ENCODE results near the gene SHB. TPM values are rescaled to one million over a fixed set of nuclear protein-coding genes. Genes with fewer than 3 reads are reported as not detected.

SHB gene
- total and polyA plus RNA-seq, 2 donors (not counting 3 experiments of a cell fraction or from before 2014, with no cell fraction given): 13.4 to 24.9 TPM

DNA sequence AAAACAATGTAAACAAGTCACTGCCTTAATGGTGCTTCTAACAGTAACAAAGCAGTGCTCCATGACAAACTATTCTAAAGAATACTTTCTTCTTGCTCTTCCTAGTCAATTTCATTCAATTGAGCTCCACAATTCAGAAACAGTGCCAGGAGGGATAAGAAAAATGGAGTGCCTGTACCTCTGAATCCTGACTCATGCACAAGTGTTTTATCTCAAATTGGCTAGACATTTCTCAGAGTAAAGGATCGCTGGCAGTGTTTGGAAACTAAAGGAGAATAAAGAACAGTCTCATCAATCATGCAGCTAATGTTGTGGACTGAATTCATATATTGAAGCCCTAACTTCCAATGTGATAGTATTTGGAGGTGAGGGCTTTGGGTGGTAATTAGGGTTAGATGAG, 192.7 kb downstream of the SHB start:
- ChIA-PET POLR2A (no interaction called here), CTCF (interaction anchor here (1.0 kb wide), 1 partner anchor 22 kb away, joined by 3 read pairs; no protein-coding TSS in a partner anchor)
- no peaks in the 10 kb centered on the region for H3K79me2 ChIP-seq (ENCODE audit: control insufficient read depth, insufficient read depth, low read length)
- no peaks in the 10 kb centered on the region for H3K4me1 ChIP-seq (ENCODE audit: control insufficient read depth, extremely low read depth, insufficient read depth, low read length)
- no peaks in the 10 kb centered on the region for H3K36me3 ChIP-seq (ENCODE audit: control insufficient read depth in 2 of 2, extremely low read depth in 1 of 2, insufficient read depth in 2 of 2, low read length in 2 of 2)
- H3K27ac ChIP-seq (ENCODE audit: insufficient read depth, low read depth, low read length): no peak overlapping the region
- no peaks in the 10 kb centered on the region for H3K9me3 ChIP-seq (replicated peaks; ENCODE audit: control insufficient read depth, insufficient read depth, low read length)
- H3K9ac ChIP-seq (replicated peaks; ENCODE audit: extremely low read depth, insufficient read depth, low read length): no peak overlapping the region
- TF ChIP-seq POLR2A (IDR thresholded peaks at IDR 0.05; ENCODE audit: low read depth, low read length) (no peak), GATA2 (IDR thresholded peaks at IDR 0.05; ENCODE audit: insufficient read depth, insufficient read length, low read depth, low read length) (no peak)
- TF ChIP-seq, protein P1, sequence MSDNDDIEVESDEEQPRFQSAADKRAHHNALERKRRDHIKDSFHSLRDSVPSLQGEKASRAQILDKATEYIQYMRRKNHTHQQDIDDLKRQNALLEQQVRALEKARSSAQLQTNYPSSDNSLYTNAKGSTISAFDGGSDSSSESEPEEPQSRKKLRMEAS (IDR thresholded peaks at IDR 0.05; ENCODE audit: insufficient read depth, insufficient read length): no peak
- no peaks in the 10 kb centered on the region for H3K27me3 ChIP-seq (ENCODE audit: control insufficient read depth in 2 of 2, insufficient read depth in 2 of 2, low read length in 2 of 2)
- H3K4me3 ChIP-seq (replicated peaks in 1 of 3; ENCODE audit: insufficient read depth in 1 of 3, low read depth in 1 of 3, low read length in 3 of 3): no peak overlapping the region
- DNase-seq (ENCODE audit: low read depth, low spot score): no peak
- dilution Hi-C loops (cut with MboI; ENCODE audit: extremely low pct_ligation_motif_present, low sequenced_read_pairs) (no loop called here), intact Hi-C loops (cut with micrococcal nuclease) (no loop called here)
- no TSS peak for BruUV-seq (replicated peaks)
- no peak for FAIRE-seq
- H3K9me1 ChIP-seq (replicated peaks; ENCODE audit: control insufficient read depth, extremely low read depth, insufficient read depth, low read length): no peaks in the 10 kb centered on the region
- no peaks in the 10 kb centered on the region for H4K20me1 ChIP-seq (replicated peaks; ENCODE audit: control insufficient read depth, extremely low read depth, insufficient read depth, low read length)
- no peak overlapping the region for H2AFZ ChIP-seq (ENCODE audit: low read depth, low read length)
- no peak overlapping the region for H3K4me2 ChIP-seq (ENCODE audit: insufficient read depth, low read length)

DNA sequence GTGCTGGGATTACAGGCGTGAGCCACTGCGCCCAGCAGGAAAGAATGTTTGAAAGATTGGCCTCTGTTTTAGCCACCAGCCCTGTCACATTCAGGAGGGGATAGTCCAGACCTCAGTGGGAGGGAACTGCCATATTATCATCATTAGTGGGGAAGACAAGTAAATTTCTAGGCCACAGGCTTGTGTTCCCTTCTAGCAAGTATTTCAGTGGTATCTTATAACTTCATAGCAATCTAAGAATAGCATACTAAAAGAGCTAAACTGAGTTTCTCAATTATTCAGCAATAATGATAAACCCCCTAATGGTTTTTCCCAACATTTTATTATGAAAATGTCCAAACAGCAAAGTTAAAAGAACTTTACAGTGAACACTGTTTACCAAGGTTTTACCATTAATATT, 195.1 kb downstream of the SHB start:
- dilution Hi-C loops (cut with MboI; ENCODE audit: extremely low pct_ligation_motif_present, low sequenced_read_pairs): no loop called here
- FAIRE-seq (no peak), DNase-seq (ENCODE audit: low read depth, low spot score) (no peak)
- Histone ChIP-seq H2AFZ (ENCODE audit: low read depth, low read length) (no peak overlapping the region), H3K79me2 (ENCODE audit: control insufficient read depth, insufficient read depth, low read length) (no peaks in the 10 kb centered on the region), H3K4me1 (ENCODE audit: control insufficient read depth, extremely low read depth, insufficient read depth, low read length) (no peaks in the 10 kb centered on the region), H3K9ac (replicated peaks; ENCODE audit: extremely low read depth, insufficient read depth, low read length) (no peak overlapping the region), H3K27me3 (ENCODE audit: control insufficient read depth in 2 of 2, insufficient read depth in 2 of 2, low read length in 2 of 2) (no peaks in the 10 kb centered on the region), H4K20me1 (replicated peaks; ENCODE audit: control insufficient read depth, extremely low read depth, insufficient read depth, low read length) (no peaks in the 10 kb centered on the region), H3K4me3 (replicated peaks in 1 of 3; ENCODE audit: insufficient read depth in 1 of 3, low read depth in 1 of 3, low read length in 3 of 3) (no peak overlapping the region), H3K9me3 (replicated peaks; ENCODE audit: control insufficient read depth, insufficient read depth, low read length) (no peaks in the 10 kb centered on the region), H3K27ac (ENCODE audit: insufficient read depth, low read depth, low read length) (no peak overlapping the region), H3K9me1 (replicated peaks; ENCODE audit: control insufficient read depth, extremely low read depth, insufficient read depth, low read length) (no peaks in the 10 kb centered on the region), H3K36me3 (ENCODE audit: control insufficient read depth in 2 of 2, extremely low read depth in 1 of 2, insufficient read depth in 2 of 2, low read length in 2 of 2) (no peaks in the 10 kb centered on the region), H3K4me2 (ENCODE audit: insufficient read depth, low read length) (no peak overlapping the region)
- TF ChIP-seq FOS (IDR thresholded peaks at IDR 0.05; ENCODE audit: borderline replicate concordance, insufficient read depth, low read length) (no peak), EZH2 (IDR thresholded peaks at IDR 0.05; ENCODE audit: borderline replicate concordance, low read depth, low read length, severe bottlenecking) (no peak), POLR2AphosphoS5 (IDR thresholded peaks at IDR 0.05; ENCODE audit: insufficient read depth, low read depth, low read length) (no peak), POLR2A (IDR thresholded peaks at IDR 0.05; ENCODE audit: low read depth, low read length) (no peak), MYC (IDR thresholded peaks at IDR 0.05; ENCODE audit: low read depth, low read length) (no peak), GATA2 (IDR thresholded peaks at IDR 0.05; ENCODE audit: insufficient read depth, insufficient read length, low read depth, low read length) (no peak), JUN (IDR thresholded peaks at IDR 0.05; ENCODE audit: borderline replicate concordance, insufficient read depth, insufficient read length, low read depth) (no peak)
- TF ChIP-seq, protein P1 (IDR thresholded peaks at IDR 0.05; ENCODE audit: insufficient read depth, insufficient read length): no peak
- TF ChIP-seq, protein P2, sequence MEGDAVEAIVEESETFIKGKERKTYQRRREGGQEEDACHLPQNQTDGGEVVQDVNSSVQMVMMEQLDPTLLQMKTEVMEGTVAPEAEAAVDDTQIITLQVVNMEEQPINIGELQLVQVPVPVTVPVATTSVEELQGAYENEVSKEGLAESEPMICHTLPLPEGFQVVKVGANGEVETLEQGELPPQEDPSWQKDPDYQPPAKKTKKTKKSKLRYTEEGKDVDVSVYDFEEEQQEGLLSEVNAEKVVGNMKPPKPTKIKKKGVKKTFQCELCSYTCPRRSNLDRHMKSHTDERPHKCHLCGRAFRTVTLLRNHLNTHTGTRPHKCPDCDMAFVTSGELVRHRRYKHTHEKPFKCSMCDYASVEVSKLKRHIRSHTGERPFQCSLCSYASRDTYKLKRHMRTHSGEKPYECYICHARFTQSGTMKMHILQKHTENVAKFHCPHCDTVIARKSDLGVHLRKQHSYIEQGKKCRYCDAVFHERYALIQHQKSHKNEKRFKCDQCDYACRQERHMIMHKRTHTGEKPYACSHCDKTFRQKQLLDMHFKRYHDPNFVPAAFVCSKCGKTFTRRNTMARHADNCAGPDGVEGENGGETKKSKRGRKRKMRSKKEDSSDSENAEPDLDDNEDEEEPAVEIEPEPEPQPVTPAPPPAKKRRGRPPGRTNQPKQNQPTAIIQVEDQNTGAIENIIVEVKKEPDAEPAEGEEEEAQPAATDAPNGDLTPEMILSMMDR (IDR thresholded peaks at IDR 0.05; ENCODE audit: extremely low read depth in 1 of 2, insufficient read depth in 1 of 2, low read depth in 1 of 2, low read length in 2 of 2): no peak
- no TSS peak for BruUV-seq (replicated peaks)
- ChIA-PET POLR2A (no interaction called here), CTCF (no interaction called here)
- intact Hi-C loops (cut with micrococcal nuclease): no loop called here

Data from endothelial cell of umbilical vein (primary cell).